Stimulated activated naive CD4-positive, alpha-beta T cell (primary cell): ENCODE measurements around the gene TAF10.

Experiments used
- DNase-seq, 6 experiments: peaks; one replicate each; lab custom pipeline; 2025; lab: John Stamatoyannopoulos, UW

Gene TAF10

GRCh38 chr11:6625156-6625831 is 13.3 kb upstream of the TAF10 start:
- DNase-seq = no peak

GRCh38 chr11:6623391-6624363 is 11.7 kb upstream of the TAF10 start:
- no peak for DNase-seq

DNA sequence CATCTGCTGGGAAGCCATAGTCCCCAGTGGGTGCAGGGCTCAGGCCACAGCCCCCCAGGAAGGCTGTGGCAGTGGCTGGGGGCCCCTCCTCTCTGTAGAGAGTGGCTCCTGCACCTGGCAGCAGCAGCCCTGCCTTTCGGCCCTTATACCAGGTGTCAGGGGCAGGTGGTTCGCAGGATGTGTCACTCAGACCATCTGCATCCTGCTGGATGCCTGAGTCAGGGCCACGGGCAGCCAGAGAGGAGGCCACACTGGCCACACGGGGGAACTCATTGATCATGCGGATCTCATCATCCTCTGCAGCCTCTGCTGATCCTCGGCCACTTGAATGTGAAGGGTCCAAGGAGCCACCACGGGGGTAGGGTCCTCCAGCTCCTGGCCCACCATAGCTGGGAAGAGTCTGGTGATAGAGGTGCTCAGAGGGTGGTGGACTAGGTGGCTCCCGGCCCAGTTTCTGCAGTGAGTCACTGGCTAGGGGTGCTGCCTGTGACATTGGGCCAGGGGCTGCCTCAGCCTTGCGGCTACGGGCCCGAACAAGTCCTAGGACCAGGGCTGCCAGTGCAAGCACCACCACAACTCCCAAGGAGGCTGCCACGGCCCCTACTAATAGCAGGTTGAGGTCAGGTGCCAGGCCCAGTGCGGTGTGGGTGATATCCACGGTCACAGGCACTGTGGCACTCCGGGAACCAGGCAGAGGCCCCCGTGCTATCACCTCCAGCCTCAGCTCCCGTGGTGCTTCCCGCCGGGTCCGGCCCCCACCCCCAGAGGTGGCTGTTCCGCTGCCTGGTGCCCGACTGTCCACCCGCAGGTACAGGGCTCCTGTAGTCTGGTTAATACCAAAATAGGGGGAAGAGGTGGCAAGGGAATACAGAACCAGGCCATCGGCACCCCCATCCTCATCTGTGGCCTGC is 10.5 kb upstream of the TAF10 start:
- no peak for DNase-seq

DNA sequence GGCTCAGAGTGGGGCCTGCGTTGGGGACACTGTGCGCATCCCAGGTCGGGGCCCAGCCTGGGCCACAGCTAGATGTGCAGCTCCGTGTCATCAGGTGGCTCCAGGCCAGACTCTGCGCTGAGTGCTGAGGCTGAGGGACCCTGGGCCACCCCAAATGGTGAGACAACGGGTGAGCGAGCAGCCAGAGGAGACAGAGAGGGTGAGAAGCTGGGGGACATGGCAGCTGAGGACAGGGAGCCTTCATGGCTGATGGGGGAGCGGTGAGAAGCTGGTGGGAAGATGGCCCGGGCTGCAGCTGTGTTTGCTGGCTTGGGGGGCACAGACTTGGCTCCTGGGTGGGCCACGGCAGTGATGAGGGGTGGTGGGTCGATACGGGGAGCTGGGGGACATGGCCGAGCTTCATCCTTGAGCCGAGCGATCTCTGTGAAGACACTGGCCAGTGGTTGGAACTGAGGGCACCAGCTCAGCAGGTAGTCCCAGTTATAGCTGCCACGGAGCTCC is 9.7 kb upstream of the TAF10 start:
- DNase-seq = no peak

- no peak for DNase-seq
Measured at GRCh38 chr11:6620636-6621035, 8.6 kb upstream of the TAF10 start.

GRCh38 chr11:6619004-6619745 is 7.2 kb upstream of the TAF10 start, which contains the start of gene TPP1:
TSS of gene TPP1 (minus strand) at chr11:6619422. CDS start at chr11:6619400, 22 bp downstream.
- peak; percentile 83 to 92 (median 86) for DNase-seq

DNA sequence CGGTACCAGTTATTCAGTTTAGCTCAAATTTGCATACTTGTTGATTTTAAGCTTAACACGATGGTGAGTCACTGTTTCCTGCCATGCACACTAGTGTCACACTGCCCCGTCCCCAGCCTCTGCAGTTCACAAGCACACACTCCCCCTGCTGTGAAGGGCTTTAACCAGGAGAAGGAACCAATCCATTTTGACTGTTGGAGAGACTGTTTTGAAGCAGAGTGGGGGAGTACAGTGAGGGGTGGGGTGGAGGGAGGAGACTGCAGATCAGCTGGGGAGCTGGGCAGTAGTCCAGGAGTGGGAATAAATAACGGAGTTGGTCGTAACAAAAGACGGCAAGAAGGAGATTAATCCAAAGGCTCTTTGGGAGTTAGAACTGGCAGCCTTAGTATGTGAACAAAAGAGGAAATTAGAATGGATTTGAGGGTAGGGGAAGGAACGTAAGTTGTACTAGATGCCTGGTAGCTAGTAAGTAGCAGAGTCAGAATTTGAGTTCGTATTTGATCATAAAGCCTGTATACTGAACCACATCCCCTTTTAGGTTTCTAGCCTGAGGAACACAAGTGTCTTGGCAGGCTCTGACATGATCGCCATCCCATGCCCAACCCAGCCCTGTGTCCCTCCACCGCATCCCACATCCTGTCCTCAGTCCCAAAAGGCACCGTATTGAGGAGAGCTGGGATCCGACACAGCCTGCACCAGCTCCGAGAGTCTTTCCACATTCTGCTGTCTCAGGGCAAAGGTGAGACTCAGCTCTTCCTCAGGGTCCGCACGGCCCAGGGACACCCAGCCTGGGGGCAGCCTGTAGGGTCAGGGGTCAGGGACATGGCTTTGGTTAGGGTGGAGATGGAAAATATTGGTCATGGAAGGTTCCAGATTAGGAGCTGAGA is 6.3 kb upstream of the TAF10 start:
- peak in 5 of 6 experiments; percentile 4 to 53 (median 26) for DNase-seq

GRCh38 chr11:6617315-6617781 is 5.3 kb upstream of the TAF10 start:
- no peak for DNase-seq

GRCh38 chr11:6616596-6617250 is 4.7 kb upstream of the TAF10 start:
- DNase-seq = no peak

- no peak for DNase-seq
Measured at GRCh38 chr11:6615882-6616585, 4.0 kb upstream of the TAF10 start.

- no peak for DNase-seq
Measured at GRCh38 chr11:6615046-6615445, 3.0 kb upstream of the TAF10 start.

DNA sequence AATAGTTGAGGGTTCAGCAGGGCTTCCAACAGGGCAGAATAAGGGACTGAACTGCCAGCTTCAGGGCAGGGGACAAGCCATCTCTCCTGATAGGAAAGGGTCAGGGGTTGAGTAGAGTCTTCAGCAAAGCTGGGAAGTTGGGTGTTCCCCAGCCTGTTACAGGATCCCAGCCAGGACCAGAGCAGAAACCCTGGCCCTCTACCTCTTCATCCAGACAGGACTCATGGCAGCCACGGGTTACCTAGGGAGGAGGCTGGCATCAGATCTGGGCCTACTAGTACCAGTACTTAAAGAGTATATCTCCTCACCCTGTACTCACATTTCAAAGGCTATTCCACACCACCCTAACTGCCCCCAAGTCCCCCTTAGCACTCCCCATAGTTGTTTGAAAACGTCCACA is 2.4 kb upstream of the TAF10 start:
- no peak for DNase-seq

DNA sequence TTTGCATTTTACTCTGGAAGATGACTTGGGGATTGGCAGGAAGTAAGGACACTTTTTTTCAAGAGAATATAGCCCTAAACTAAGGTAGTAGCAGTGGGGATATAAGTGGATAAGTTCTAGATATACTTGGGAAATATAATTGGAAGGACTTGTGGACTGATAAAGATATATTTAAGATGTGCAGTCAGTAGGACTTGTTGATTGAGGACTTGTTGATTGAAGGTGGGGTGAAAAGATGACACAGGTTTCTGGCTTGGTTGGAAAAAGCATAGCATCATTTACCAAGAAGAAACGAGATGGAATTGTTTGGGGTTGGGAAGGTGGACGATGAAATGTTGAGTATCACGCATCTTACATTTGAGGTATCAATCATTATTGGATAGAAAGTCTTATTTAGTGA is 1.5 kb upstream of the TAF10 start:
- no peak for DNase-seq

DNA sequence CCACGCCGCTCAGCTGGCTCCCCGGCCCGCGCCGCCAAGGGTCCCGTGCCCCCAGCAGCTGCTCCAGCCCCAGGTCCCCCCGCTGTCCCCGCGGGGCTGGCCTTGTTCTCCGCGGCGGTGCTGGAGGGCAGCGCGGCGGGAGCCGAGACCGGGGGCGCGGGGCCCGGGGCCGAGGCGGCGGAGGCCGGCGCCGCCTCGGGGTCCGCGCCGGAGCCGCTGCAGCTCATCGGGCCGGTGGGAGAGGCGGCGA is 128 bp downstream of the TAF10 start:
- peak in 1 of 6 experiments; percentile 71 for DNase-seq

GRCh38 chr11:6611092-6611962 is 689 bp downstream of the TAF10 start:
- peak in 2 of 6 experiments; percentile 25 to 41 for DNase-seq

DNA sequence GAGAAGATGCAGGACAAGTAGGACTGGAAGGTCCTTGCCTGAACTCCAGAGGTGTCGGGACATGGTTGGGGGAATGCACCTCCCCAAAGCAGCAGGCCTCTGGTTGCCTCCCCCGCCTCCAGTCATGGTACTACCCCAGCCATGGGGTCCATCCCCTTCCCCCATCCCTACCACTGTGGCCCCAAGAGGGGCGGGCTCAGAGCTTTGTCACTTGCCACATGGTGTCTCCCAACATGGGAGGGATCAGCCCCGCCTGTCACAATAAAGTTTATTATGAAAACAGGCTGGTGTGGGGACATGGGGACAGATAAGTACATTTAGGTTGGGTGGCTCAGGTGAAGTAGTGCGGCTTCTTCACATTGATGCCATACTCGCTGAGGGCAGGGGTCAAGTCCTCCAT is 1.4 kb downstream of the TAF10 start:
- DNase-seq = no peak

- no peak for DNase-seq
Measured at GRCh38 chr11:6609502-6610015, 2.5 kb downstream of the TAF10 start.
